Upper lobe of left lung (tissue), 6 donors: ENCODE results near the gene TMEM187. TPM values are rescaled to one million over a fixed set of nuclear protein-coding genes. Genes with fewer than 3 reads are reported as not detected.

Experiments used
- ATAC-seq, 2 donors: fragments of 200-7000 bp; cut with Tn5 transposase; one replicate each; pipeline ENCODE4 v1.9.1; 2022; ENCODE audit warnings: mild to moderate bottlenecking in 2 of 2, moderate library complexity in 2 of 2; ENCODE audit not compliant: low FRiP score in 2 of 2
- DNase-seq, 2 donors: peaks; one replicate each; pipeline ENCODE4 v3.0.0-alpha.2; 2019 to 2020
- H3K27ac ChIP-seq, 4 donors: fragments of 200-600 bp; sonication (generic); one replicate each; pipeline ENCODE4 v1.5.1; 2016 to 2019
- H3K27me3 ChIP-seq, 4 donors: fragments of 200-600 bp; sonication (generic); one replicate each; pipeline ENCODE4 v1.5.1; 2017 to 2019
- H3K36me3 ChIP-seq, 4 donors: fragments of 200-600 bp; sonication (generic); one replicate each; pipeline ENCODE4 v1.5.1; 2016 to 2019
- H3K4me1 ChIP-seq, 4 donors: fragments of 200-600 bp; sonication (generic); one replicate each; pipeline ENCODE4 v1.5.1; 2018 to 2019
- H3K4me3 ChIP-seq, 4 donors: fragments of 200-600 bp; sonication (generic); one replicate each; pipeline ENCODE4 v1.5.1; 2017 to 2019; ENCODE audit warnings: mild to moderate bottlenecking in 2 of 4, moderate library complexity in 1 of 4
- H3K9me3 ChIP-seq, 4 donors: fragments of 200-600 bp; sonication (generic); one replicate each; pipeline ENCODE4 v1.5.1; 2018 to 2019
- CTCF ChIP-seq, 6 experiments: fragments of 450-650 bp in 4 of 6; fragments of 200-600 bp in 2 of 6; sonication (generic) in 2 of 6; IDR thresholded peaks; one replicate each; pipeline ENCODE4 v1.5.1; 2016 to 2019; ENCODE audit warnings: antibody characterized with exemption in 6 of 6
- EP300 ChIP-seq, 4 donors: sonication (generic); formaldehyde crosslinking; IDR thresholded peaks; one replicate each; pipeline ENCODE4 v1.5.1; 2017; ENCODE audit warnings: antibody characterized with exemption in 4 of 4, control low read depth in 2 of 4
- POLR2A ChIP-seq, 4 donors: fragments of 450-650 bp; IDR thresholded peaks; one replicate each; pipeline ENCODE4 v1.5.1; 2016 to 2017; ENCODE audit warnings: antibody characterized with exemption in 4 of 4, mild to moderate bottlenecking in 2 of 4
- POLR2AphosphoS5 ChIP-seq, 2 donors: sonication (generic); formaldehyde crosslinking; IDR thresholded peaks; one replicate each; pipeline ENCODE4 v1.5.1; 2017; ENCODE audit warnings: antibody characterized with exemption in 2 of 2
- WGBS, 2 donors: methylation state at CpG; one replicate each; pipeline ENCODE4 v1.1.5; 2017 to 2018; 5-methylcytosine and 5-hydroxymethylcytosine counted together
- total RNA-seq, 6 donors: library from RNA; depleted of rRNA in 4 of 6; stranded (reverse); fragments of >200 nt in 4 of 6; gene quantifications; one replicate each; pipeline versions ENCODE4 v1.1.0 to v1.2.1, GENCODE V29; 2016 to 2021
- donor health status: DM: no; HTN: no; CAD: no; lungs with moderate emphysema.
- donor health status: DM: no; HTN: yes; CAD: no; lungs with severe emphysema.

Gene TMEM187
- total RNA-seq, 6 donors from 2014 or later, result 2.1 to 17.7 (median 5.0) TPM

- Histone ChIP-seq H3K36me3 (no peaks in the 10 kb centered on the region), H3K9me3 (no peaks in the 10 kb centered on the region), H3K27ac (peak overlapping the region in 2 of 4 donors; percentile 62 to 80), H3K27me3 (peaks cover 0 to 7% (median 0%) of the 10 kb centered on the region in 4 donors), H3K4me3 (no peak overlapping the region), H3K4me1 (peaks cover 3 to 17% (median 5%) of the 10 kb centered on the region in 4 donors)
- ATAC-seq, result no peak
- 74 to 78% methylated on average over 6 to 20 of the region's 20 CpGs for WGBS, 2 donors
- no peak for TF ChIP-seq EP300 (IDR thresholded peaks at IDR 0.05)
- no peak for TF ChIP-seq CTCF (IDR thresholded peaks at IDR 0.05)
- TF ChIP-seq POLR2A (IDR thresholded peaks at IDR 0.05), result no peak
- no peak for TF ChIP-seq POLR2AphosphoS5 (IDR thresholded peaks at IDR 0.05)
- DNase-seq, result peak in 1 of 2 donors; percentile 19
Measured at GRCh38 chrX:153984351-153985178, 12.0 kb downstream of the TMEM187 start.

DNA sequence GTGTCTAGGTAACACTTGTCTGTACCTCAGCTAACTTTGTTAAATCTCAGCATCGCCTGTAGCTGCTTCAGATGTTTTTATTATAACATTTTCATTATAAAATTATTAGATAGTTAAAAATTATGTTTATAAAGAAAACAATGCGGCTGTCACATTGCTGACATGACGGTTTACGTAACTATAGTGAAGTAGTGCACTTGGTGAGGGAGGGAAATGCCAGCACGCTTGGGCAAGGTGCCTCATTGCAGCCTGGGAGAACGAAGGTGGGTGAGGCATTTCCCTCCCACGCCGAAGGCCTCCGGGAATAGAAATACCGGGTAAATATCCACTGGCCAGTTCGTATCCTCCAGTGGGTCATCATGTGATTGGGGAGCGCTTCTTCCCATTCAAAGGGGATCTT is 15.9 kb downstream of the TMEM187 start:
- Histone ChIP-seq H3K4me1 (peaks cover 3 to 11% (median 5%) of the 10 kb centered on the region in 4 donors), H3K27me3 (peaks cover 0 to 7% (median 0%) of the 10 kb centered on the region in 4 donors), H3K27ac (no peak overlapping the region), H3K36me3 (no peaks in the 10 kb centered on the region), H3K4me3 (no peak overlapping the region), H3K9me3 (peaks cover 0 to 5% (median 0%) of the 10 kb centered on the region in 4 donors)
- no peak for ATAC-seq
- 76 to 80% methylated on average over 12 of the region's 12 CpGs for WGBS, 2 donors
- no peak for TF ChIP-seq POLR2AphosphoS5 (IDR thresholded peaks at IDR 0.05)
- no peak for TF ChIP-seq EP300 (IDR thresholded peaks at IDR 0.05)
- no peak for TF ChIP-seq CTCF (IDR thresholded peaks at IDR 0.05)
- TF ChIP-seq POLR2A (IDR thresholded peaks at IDR 0.05), result no peak
- peak in 1 of 2 donors; percentile 19 for DNase-seq

DNA sequence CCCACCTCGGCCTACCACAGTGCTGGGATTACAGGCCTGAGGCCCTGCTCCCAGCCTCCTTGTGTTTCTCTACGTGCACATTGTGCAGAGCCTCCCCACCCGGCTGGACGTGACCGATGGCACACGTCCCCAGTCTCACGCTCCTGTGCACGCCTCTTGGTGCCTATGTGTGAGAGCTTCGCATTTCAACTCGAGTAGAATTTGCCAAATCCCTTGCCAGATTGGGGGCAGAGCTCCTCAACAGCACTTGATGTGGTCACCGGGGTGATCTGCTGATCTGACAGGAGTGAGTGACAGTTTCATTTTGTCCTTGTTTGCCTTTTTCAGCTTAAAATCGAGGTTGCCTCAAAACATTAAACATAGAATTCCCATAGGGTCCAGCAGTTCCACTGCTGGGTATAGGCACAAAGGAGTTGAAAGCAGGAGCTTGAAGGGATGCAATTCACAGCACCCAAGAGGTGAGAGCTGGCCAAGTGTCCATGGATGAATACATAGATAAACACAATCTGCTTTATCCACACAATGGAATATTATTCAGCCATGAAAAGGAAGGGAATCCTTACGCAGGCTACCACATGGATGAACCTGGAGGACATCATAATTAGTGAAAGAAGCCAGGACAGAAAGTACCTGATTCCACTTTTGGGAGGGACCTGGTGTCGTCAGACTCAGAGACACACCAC is 17.6 kb downstream of the TMEM187 start:
- TF ChIP-seq POLR2A (IDR thresholded peaks at IDR 0.05) (no peak), EP300 (IDR thresholded peaks at IDR 0.05) (no peak), CTCF (IDR thresholded peaks at IDR 0.05) (no peak), POLR2AphosphoS5 (IDR thresholded peaks at IDR 0.05) (no peak)
- 91 to 94% methylated on average over 7 to 14 of the region's 14 CpGs for WGBS, 2 donors

DNA sequence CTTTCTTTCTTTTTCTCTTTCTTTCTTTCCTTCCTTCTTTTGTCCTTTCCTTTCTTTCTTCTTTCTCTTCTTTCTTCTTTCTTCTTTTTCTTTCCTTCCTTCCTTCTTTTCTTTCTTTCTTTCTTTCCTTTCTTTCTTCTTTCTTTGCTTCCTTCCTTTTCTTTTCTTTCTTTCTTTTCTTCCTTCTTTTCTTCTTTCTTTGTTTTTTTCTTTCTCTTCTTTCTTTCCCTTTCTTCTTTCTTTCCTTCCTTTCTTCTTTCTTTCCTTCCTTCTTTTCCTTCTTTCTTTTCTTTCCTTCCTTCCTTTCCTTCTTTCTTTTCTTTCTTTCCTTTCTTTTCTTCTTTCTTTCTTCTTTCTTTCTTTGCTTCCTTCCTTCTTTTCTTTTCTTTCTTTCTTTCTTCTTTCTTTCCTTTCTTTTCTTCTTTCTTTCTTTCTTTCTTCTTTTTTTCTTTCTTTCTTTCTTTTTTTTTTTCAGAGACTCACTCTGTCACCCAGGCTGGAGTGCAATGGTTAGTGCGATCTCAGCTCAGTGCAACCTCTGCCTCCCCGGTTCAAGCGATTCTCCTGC is 18.5 kb downstream of the TMEM187 start:
- DNase-seq, result no peak
- H3K9me3 ChIP-seq, result peaks cover 0 to 5% (median 0%) of the 10 kb centered on the region in 4 donors
- no peak for ATAC-seq
- H3K4me3 ChIP-seq, result no peak overlapping the region
- no peak for TF ChIP-seq POLR2A (IDR thresholded peaks at IDR 0.05)
- no peak for TF ChIP-seq POLR2AphosphoS5 (IDR thresholded peaks at IDR 0.05)
- TF ChIP-seq CTCF (IDR thresholded peaks at IDR 0.05), result no peak
- TF ChIP-seq EP300 (IDR thresholded peaks at IDR 0.05), result no peak
- WGBS, 2 donors, result 98 to 100% methylated on average over 3 of the region's 3 CpGs
- no peak overlapping the region for H3K27ac ChIP-seq
- no peaks in the 10 kb centered on the region for H3K27me3 ChIP-seq
- H3K36me3 ChIP-seq, result no peaks in the 10 kb centered on the region
- H3K4me1 ChIP-seq, result no peaks in the 10 kb centered on the region

More for the DNA sequence above, 17.6 kb downstream of the TMEM187 start:
- DNase-seq, result no peak
- Histone ChIP-seq H3K4me1 (peaks cover 0 to 3% (median 2%) of the 10 kb centered on the region in 4 donors), H3K27ac (no peak overlapping the region), H3K36me3 (no peaks in the 10 kb centered on the region), H3K9me3 (peaks cover 0 to 5% (median 0%) of the 10 kb centered on the region in 4 donors), H3K27me3 (no peaks in the 10 kb centered on the region), H3K4me3 (no peak overlapping the region)
- ATAC-seq, result no peak
